Smooth muscle cell (in vitro differentiated cells): ENCODE measurements around the gene TEX38. TPM values are rescaled to one million over a fixed set of nuclear protein-coding genes. Genes with fewer than 3 reads are reported as not detected.

Experiments used
- DNase-seq: peaks from one replicate; lab custom pipeline; 2025; ENCODE audit not compliant: unreplicated experiment; lab: John Stamatoyannopoulos, UW
- H2AFZ ChIP-seq: fragments of 200-600 bp; sonication (generic); 2 replicates; pipeline ENCODE4 v1.6.0; 2016; ENCODE audit warnings: antibody characterized with exemption, low read depth, mild to moderate bottlenecking
- H3F3A ChIP-seq: fragments of 200-600 bp; sonication (generic); 2 replicates; pipeline ENCODE4 v1.6.0; 2017; ENCODE audit warnings: antibody characterized with exemption, low read depth
- H3K27ac ChIP-seq: fragments of 200-600 bp; sonication (generic); 2 replicates; pipeline ENCODE4 v1.5.1; 2016; ENCODE audit warnings: low read depth, mild to moderate bottlenecking
- H3K27me3 ChIP-seq: fragments of 200-600 bp; sonication (generic); 2 replicates; pipeline ENCODE4 v1.6.1; 2016; ENCODE audit warnings: low read depth, mild to moderate bottlenecking
- H3K36me3 ChIP-seq: fragments of 200-600 bp; sonication (generic); 2 replicates; pipeline ENCODE4 v1.5.1; 2016; ENCODE audit warnings: low read depth
- H3K4me1 ChIP-seq: fragments of 200-600 bp; sonication (generic); 2 replicates; pipeline ENCODE4 v1.5.1; 2016; ENCODE audit warnings: low read depth
- H3K4me2 ChIP-seq: fragments of 200-600 bp; sonication (generic); 2 replicates; pipeline ENCODE4 v1.6.0; 2016; ENCODE audit warnings: mild to moderate bottlenecking
- H3K4me3 ChIP-seq: fragments of 200-600 bp; sonication (generic); 2 replicates; pipeline ENCODE4 v1.5.1; 2016; ENCODE audit warnings: mild to moderate bottlenecking
- H3K79me2 ChIP-seq: fragments of 200-600 bp; sonication (generic); 2 replicates; pipeline ENCODE4 v1.6.0; 2016; ENCODE audit warnings: low read depth, mild to moderate bottlenecking
- H3K9ac ChIP-seq: fragments of 200-600 bp; sonication (generic); 2 replicates; pipeline ENCODE4 v1.6.0; 2016; ENCODE audit warnings: low read depth
- H3K9me3 ChIP-seq: fragments of 200-600 bp; sonication (generic); replicated peaks from 2 replicates; pipeline ENCODE4 v1.5.1; 2016; ENCODE audit warnings: low read depth
- H4K20me1 ChIP-seq: fragments of 200-600 bp; sonication (generic); 2 replicates; pipeline ENCODE4 v1.6.0; 2016; ENCODE audit warnings: low read depth
- CTCF ChIP-seq: fragments of 200-600 bp; sonication (generic); IDR thresholded peaks from 2 replicates; pipeline ENCODE4 v1.5.1; 2017; ENCODE audit warnings: borderline replicate concordance, mild to moderate bottlenecking, antibody characterized with exemption; ENCODE audit not compliant: insufficient read depth, poor library complexity, severe bottlenecking
- WGBS: methylation state at CpG from one replicate; pipeline ENCODE4 v1.1.7; 2016; ENCODE audit warnings: low lambda C conversion rate; 5-methylcytosine and 5-hydroxymethylcytosine counted together
- polyA plus RNA-seq: library from polyadenylated mRNA; unstranded; fragments of >200 nt; fragmentation: Nextera tagmentation; extraction: Ambion mirVana; gene quantifications from 2 replicates; pipeline ENCODE4 v1.2.1, GENCODE V29; 2016
- total RNA-seq: library from RNA; depleted of rRNA; stranded (reverse); fragments of >200 nt; gene quantifications from 2 replicates; pipeline ENCODE4 v1.2.3, GENCODE V29; 2014

Gene TEX38
- total and polyA plus RNA-seq, 2 experiments from 2014 or later, result not detected

GRCh38 chr1:46637444-46638083 is 34.1 kb upstream of the TEX38 start:
- H3F3A ChIP-seq, result no peaks in the 10 kb centered on the region
- 49% methylated on average over 2 of the region's 2 CpGs for WGBS
- no peaks in the 10 kb centered on the region for H3K36me3 ChIP-seq
- H4K20me1 ChIP-seq, result no peaks in the 10 kb centered on the region
- no peaks in the 10 kb centered on the region for H3K27me3 ChIP-seq
- no peaks in the 10 kb centered on the region for H3K9me3 ChIP-seq
- no peak overlapping the region for H3K4me3 ChIP-seq
- H2AFZ ChIP-seq, result no peak overlapping the region
- H3K27ac ChIP-seq, result no peak overlapping the region
- no peak overlapping the region for H3K9ac ChIP-seq
- DNase-seq, result no peak
- no peak overlapping the region for H3K4me2 ChIP-seq
- no peak for TF ChIP-seq CTCF
- no peaks in the 10 kb centered on the region for H3K4me1 ChIP-seq
- no peaks in the 10 kb centered on the region for H3K79me2 ChIP-seq

GRCh38 chr1:46638921-46639320 is 32.7 kb upstream of the TEX38 start:
- Histone ChIP-seq H3K9ac (no peak overlapping the region), H3K27me3 (no peaks in the 10 kb centered on the region), H4K20me1 (no peaks in the 10 kb centered on the region), H3K4me1 (no peaks in the 10 kb centered on the region), H3K36me3 (no peaks in the 10 kb centered on the region), H3K4me2 (no peak overlapping the region), H2AFZ (no peak overlapping the region), H3K79me2 (no peaks in the 10 kb centered on the region), H3F3A (no peaks in the 10 kb centered on the region), H3K9me3 (no peaks in the 10 kb centered on the region), H3K27ac (no peak overlapping the region), H3K4me3 (no peak overlapping the region)
- DNase-seq, result no peak
- TF ChIP-seq CTCF, result no peak

- Histone ChIP-seq H3K36me3 (no peaks in the 10 kb centered on the region), H3K4me3 (no peak overlapping the region), H3K9ac (no peak overlapping the region), H3K79me2 (no peaks in the 10 kb centered on the region), H3K4me1 (no peaks in the 10 kb centered on the region), H3K4me2 (no peak overlapping the region), H3K27me3 (no peaks in the 10 kb centered on the region), H4K20me1 (no peaks in the 10 kb centered on the region), H3K27ac (no peak overlapping the region), H2AFZ (no peak overlapping the region), H3K9me3 (no peaks in the 10 kb centered on the region), H3F3A (no peaks in the 10 kb centered on the region)
- WGBS, result 90% methylated on average over 1 of the region's 1 CpG
- no peak for DNase-seq
- TF ChIP-seq CTCF, result no peak
Observed at GRCh38 chr1:46639547-46639946, 32.1 kb upstream of the TEX38 start.

GRCh38 chr1:46642115-46642680 is 29.5 kb upstream of the TEX38 start:
- H3K27ac ChIP-seq, result peak overlapping the region; percentile 65
- no peaks in the 10 kb centered on the region for H3K36me3 ChIP-seq
- no peak for DNase-seq
- H3K4me2 ChIP-seq, result no peak overlapping the region
- no peak overlapping the region for H3K9ac ChIP-seq
- H3K27me3 ChIP-seq, result no peaks in the 10 kb centered on the region
- no peaks in the 10 kb centered on the region for H3F3A ChIP-seq
- no peak overlapping the region for H3K4me3 ChIP-seq
- H4K20me1 ChIP-seq, result no peaks in the 10 kb centered on the region
- no peaks in the 10 kb centered on the region for H3K9me3 ChIP-seq
- no peaks in the 10 kb centered on the region for H3K79me2 ChIP-seq
- H2AFZ ChIP-seq, result no peak overlapping the region
- no peak for TF ChIP-seq CTCF
- no peaks in the 10 kb centered on the region for H3K4me1 ChIP-seq
